Prostate gland (tissue), 2 donors: ENCODE results near the gene PIK3R2.

Source experiments
- CTCF ChIP-seq, 4 experiments: fragments of 200-600 bp in 2 of 4; fragments of 450-650 bp in 2 of 4; sonication (generic) in 2 of 4; IDR thresholded peaks; 1 replicate in 3 of 4; 2 replicates in 1 of 4; pipeline ENCODE4 v1.5.1; 2016 to 2019; ENCODE audit warnings: antibody characterized with exemption in 4 of 4, mild to moderate bottlenecking in 2 of 4, moderate library complexity in 2 of 4
- POLR2A ChIP-seq: fragments of 450-650 bp; IDR thresholded peaks from one replicate; pipeline ENCODE4 v1.6.1; 2016; ENCODE audit warnings: antibody characterized with exemption, mild to moderate bottlenecking

GRCh38 chr19:18149596-18149975 is 3.4 kb upstream of the PIK3R2 start:
- no peak for TF ChIP-seq CTCF (IDR thresholded peaks at IDR 0.05)
- TF ChIP-seq POLR2A: no peak
